NCI-H774 (cell line): Measurements from ENCODE around the gene PHF21B.

Source experiments
- DNase-seq: peaks from one replicate; lab custom pipeline; 2025; lab: John Stamatoyannopoulos, UW

PHF21B gene

GRCh38 chr22:44840611-44841322 is 169.0 kb downstream of the PHF21B start:
- no peak for DNase-seq

GRCh38 chr22:44839721-44840120 is 170.1 kb downstream of the PHF21B start:
- no peak for DNase-seq

GRCh38 chr22:44839061-44839460 is 170.7 kb downstream of the PHF21B start:
- DNase-seq, result no peak

- DNase-seq, result no peak
Measured at GRCh38 chr22:44838316-44839016, 171.3 kb downstream of the PHF21B start.

GRCh38 chr22:44837481-44837880 is 172.3 kb downstream of the PHF21B start:
- DNase-seq, result no peak

- DNase-seq, result no peak
Measured at GRCh38 chr22:44834065-44834464, 175.7 kb downstream of the PHF21B start.

- no peak for DNase-seq
Measured at GRCh38 chr22:44831885-44832284, 177.9 kb downstream of the PHF21B start.
